NCI-H1436 (cell line): ENCODE results near the gene SPRYD3.

ENCODE experiments used
- DNase-seq: peaks from one replicate; lab custom pipeline; 2025; lab: John Stamatoyannopoulos, UW

SPRYD3 gene

GRCh38 chr12:53025250-53025649, 53.9 kb downstream of the SPRYD3 start:
- DNase-seq = no peak

GRCh38 chr12:53014709-53015108, 64.5 kb downstream of the SPRYD3 start:
- DNase-seq = no peak
